Measurements from ENCODE around the gene CDADC1.
"Not testable (repeated sequence)": the region's sequence is repeated elsewhere in the genome, so short reads cannot be mapped to it uniquely, and the experiment has no call there.

GRCh38 chr13:49327145-49327544 lies 79.4 kb downstream of the CDADC1 start:
- TF ChIP-seq CTCF (IDR thresholded peaks at IDR 0.05; ENCODE audit: low read depth, low read length, poor library complexity, severe bottlenecking); EZH2phosphoT487 (IDR thresholded peaks at IDR 0.05; ENCODE audit: borderline replicate concordance, low read length): not testable (repeated sequence)

Measured in DOHH2 (cell line).